Transverse colon (tissue), 4 donors: Measurements from ENCODE around the gene MYOM3. TPM values are rescaled to one million over a fixed set of nuclear protein-coding genes. Genes with fewer than 3 reads are reported as not detected.

Experiments
- DNase-seq: peaks from one replicate; pipeline ENCODE4 v3.0.0-alpha.2; 2019
- H3K27ac ChIP-seq, 4 donors: fragments of 200-600 bp; sonication (generic); 2 replicates each; pipeline ENCODE4 v1.5.1; 2016 to 2018; ENCODE audit warnings: inconsistent platforms in 4 of 4
- H3K27me3 ChIP-seq: fragments of 200-600 bp; sonication (generic); 2 replicates; pipeline ENCODE4 v1.5.1; 2017; ENCODE audit warnings: inconsistent platforms
- H3K36me3 ChIP-seq, 4 donors: fragments of 200-600 bp; sonication (generic); 2 replicates each; pipeline ENCODE4 v1.5.1; 2017 to 2019; ENCODE audit warnings: inconsistent platforms in 4 of 4
- H3K4me1 ChIP-seq, 4 donors: fragments of 200-600 bp; sonication (generic); 2 replicates each; pipeline ENCODE4 v1.5.1; 2017 to 2020; ENCODE audit warnings: inconsistent platforms in 4 of 4
- H3K4me3 ChIP-seq, 4 donors: fragments of 200-600 bp; sonication (generic); 1 replicate in 1 of 4; 2 replicates in 3 of 4; pipeline versions ENCODE4 v1.5.1 to v1.6.1; 2017 to 2019; ENCODE audit warnings: inconsistent platforms in 4 of 4
- H3K9me3 ChIP-seq, 2 donors: fragments of 200-600 bp; sonication (generic); 2 replicates each; pipeline ENCODE4 v1.5.1; 2017 to 2019; ENCODE audit warnings: inconsistent platforms in 2 of 2
- EP300 ChIP-seq: sonication (generic); formaldehyde crosslinking; IDR thresholded peaks from one replicate; pipeline ENCODE4 v1.6.1; 2017; ENCODE audit warnings: antibody characterized with exemption, low read depth
- POLR2A ChIP-seq: fragments of 450-650 bp; IDR thresholded peaks from one replicate; pipeline ENCODE4 v1.6.1; 2016; ENCODE audit warnings: antibody characterized with exemption, mild to moderate bottlenecking, moderate library complexity
- POLR2AphosphoS5 ChIP-seq, 3 donors: sonication (generic); formaldehyde crosslinking; IDR thresholded peaks; one replicate each; pipeline ENCODE4 v1.6.1; 2016; ENCODE audit warnings: antibody characterized with exemption in 3 of 3
- WGBS, 2 donors: methylation state at CpG; one replicate each; pipeline ENCODE4 v1.1.5; 2018; ENCODE audit warnings: low coverage in 1 of 2; 5-methylcytosine and 5-hydroxymethylcytosine counted together
- in situ Hi-C, 4 donors: fragments of 200-750 bp; cut with MboI; loops; one replicate each; pipeline versions ENCODE4 v1.15.0 to v1.15.1; 2017; ENCODE audit warnings: low sequenced_read_pairs in 3 of 4, low pct_ligation_motif_present in 1 of 4, low pct_unique_long_range_greater_than_20kb in 1 of 4
- intact Hi-C: fragments of 100-400 bp; cut with DNase I; formaldehyde crosslinking; loops from one replicate; pipeline ENCODE4 v1.15.1; 2023; ENCODE audit warnings: low total_unique reads
- total RNA-seq, 4 donors: library from RNA; depleted of rRNA; stranded (reverse); fragments of >200 nt; gene quantifications; one replicate each; pipeline ENCODE4 v1.1.0, GENCODE V29; 2016
- TF ChIP-seq, protein P1 (sequence below), 5 experiments: fragments of 200-600 bp in 3 of 5; fragments of 450-650 bp in 2 of 5; sonication (generic) in 3 of 5; IDR thresholded peaks; 1 replicate in 2 of 5; 2 replicates in 3 of 5; pipeline ENCODE4 v1.5.1; 2016 to 2017; ENCODE audit warnings: antibody characterized with exemption in 5 of 5, inconsistent platforms in 3 of 5, mild to moderate bottlenecking in 2 of 5, moderate library complexity in 1 of 5

MYOM3 gene
- total RNA-seq, 4 donors from 2014 or later = 0.60 to 7.5 (median 3.0) TPM

- TF ChIP-seq POLR2A (no peak), EP300 (no peak), POLR2AphosphoS5 (IDR thresholded peaks at IDR 0.05) (no peak)
- TF ChIP-seq, protein P1, sequence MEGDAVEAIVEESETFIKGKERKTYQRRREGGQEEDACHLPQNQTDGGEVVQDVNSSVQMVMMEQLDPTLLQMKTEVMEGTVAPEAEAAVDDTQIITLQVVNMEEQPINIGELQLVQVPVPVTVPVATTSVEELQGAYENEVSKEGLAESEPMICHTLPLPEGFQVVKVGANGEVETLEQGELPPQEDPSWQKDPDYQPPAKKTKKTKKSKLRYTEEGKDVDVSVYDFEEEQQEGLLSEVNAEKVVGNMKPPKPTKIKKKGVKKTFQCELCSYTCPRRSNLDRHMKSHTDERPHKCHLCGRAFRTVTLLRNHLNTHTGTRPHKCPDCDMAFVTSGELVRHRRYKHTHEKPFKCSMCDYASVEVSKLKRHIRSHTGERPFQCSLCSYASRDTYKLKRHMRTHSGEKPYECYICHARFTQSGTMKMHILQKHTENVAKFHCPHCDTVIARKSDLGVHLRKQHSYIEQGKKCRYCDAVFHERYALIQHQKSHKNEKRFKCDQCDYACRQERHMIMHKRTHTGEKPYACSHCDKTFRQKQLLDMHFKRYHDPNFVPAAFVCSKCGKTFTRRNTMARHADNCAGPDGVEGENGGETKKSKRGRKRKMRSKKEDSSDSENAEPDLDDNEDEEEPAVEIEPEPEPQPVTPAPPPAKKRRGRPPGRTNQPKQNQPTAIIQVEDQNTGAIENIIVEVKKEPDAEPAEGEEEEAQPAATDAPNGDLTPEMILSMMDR (IDR thresholded peaks at IDR 0.05) = no peak
- Histone ChIP-seq H3K27ac (no peak overlapping the region), H3K27me3 (no peaks in the 10 kb centered on the region), H3K4me1 (peaks cover 0 to 2% (median 0%) of the 10 kb centered on the region in 4 donors), H3K4me3 (no peak overlapping the region), H3K9me3 (no peaks in the 10 kb centered on the region), H3K36me3 (no peaks in the 10 kb centered on the region)
- DNase-seq = no peak
- in situ Hi-C loops = no loop called here
- WGBS, 2 donors = 80 to 89% methylated on average over 2 to 15 of the region's 15 CpGs
- intact Hi-C loops = no loop called here
Measured at GRCh38 chr1:24136956-24137539, 25.1 kb upstream of the MYOM3 start.

- WGBS, 2 donors = 80 to 92% methylated on average over 2 to 3 of the region's 3 CpGs
- intact Hi-C loops (no loop called here), in situ Hi-C loops (no loop called here)
- H3K27ac ChIP-seq = no peak overlapping the region
- H3K27me3 ChIP-seq = no peaks in the 10 kb centered on the region
- TF ChIP-seq EP300 = no peak
- TF ChIP-seq, protein P1 (IDR thresholded peaks at IDR 0.05) = no peak
- TF ChIP-seq POLR2A = no peak
- H3K9me3 ChIP-seq = no peaks in the 10 kb centered on the region
- DNase-seq = no peak
- H3K36me3 ChIP-seq = no peaks in the 10 kb centered on the region
- no peaks in the 10 kb centered on the region for H3K4me1 ChIP-seq
- no peak overlapping the region for H3K4me3 ChIP-seq
Measured at GRCh38 chr1:24134376-24134775, 22.4 kb upstream of the MYOM3 start.

- Histone ChIP-seq H3K4me3 (no peak overlapping the region), H3K27ac (no peak overlapping the region), H3K36me3 (no peaks in the 10 kb centered on the region), H3K4me1 (no peaks in the 10 kb centered on the region), H3K9me3 (no peaks in the 10 kb centered on the region), H3K27me3 (no peaks in the 10 kb centered on the region)
- TF ChIP-seq, protein P1 (IDR thresholded peaks at IDR 0.05) = no peak
- TF ChIP-seq POLR2AphosphoS5 (IDR thresholded peaks at IDR 0.05) (no peak), POLR2A (no peak), EP300 (no peak)
- in situ Hi-C loops = no loop called here
- intact Hi-C loops = no loop called here
- DNase-seq = no peak
- WGBS, 2 donors = 67 to 78% methylated on average over 1 of the region's 1 CpG
Measured at GRCh38 chr1:24133819-24134218, 21.9 kb upstream of the MYOM3 start.

DNA sequence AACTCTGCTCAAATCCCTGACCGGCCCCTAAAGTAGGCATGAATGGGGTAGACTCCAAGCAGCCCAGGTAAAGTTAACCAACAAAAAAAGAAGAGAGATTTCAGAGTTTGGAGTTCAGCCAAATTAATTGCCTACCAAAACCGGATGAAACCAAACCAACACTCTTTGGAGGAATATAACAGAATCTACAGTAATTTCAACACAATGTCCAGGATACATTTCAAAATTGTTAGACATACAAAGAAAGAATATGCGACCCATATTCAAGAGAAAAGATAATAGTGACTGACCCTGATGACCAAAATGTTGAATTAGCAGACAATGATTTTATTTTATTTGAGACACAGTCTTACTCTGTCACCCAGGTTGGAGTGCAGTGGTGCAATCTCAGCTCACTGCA lies 18.4 kb upstream of the MYOM3 start:
- H3K9me3 ChIP-seq = no peaks in the 10 kb centered on the region
- in situ Hi-C loops = no loop called here
- no peak overlapping the region for H3K27ac ChIP-seq
- no peaks in the 10 kb centered on the region for H3K36me3 ChIP-seq
- no peak for DNase-seq
- no peak for TF ChIP-seq EP300
- no peak for TF ChIP-seq POLR2AphosphoS5 (IDR thresholded peaks at IDR 0.05)
- TF ChIP-seq, protein P1 (IDR thresholded peaks at IDR 0.05) = no peak
- TF ChIP-seq POLR2A = no peak
- H3K4me1 ChIP-seq = no peaks in the 10 kb centered on the region
- no peaks in the 10 kb centered on the region for H3K27me3 ChIP-seq
- H3K4me3 ChIP-seq = no peak overlapping the region
- intact Hi-C loops = no loop called here
- 83 to 85% methylated on average over 2 to 3 of the region's 3 CpGs for WGBS, 2 donors
